Measurements from ENCODE around the gene ITPR1. TPM values are rescaled to one million over a fixed set of nuclear protein-coding genes. Genes with fewer than 3 reads are reported as not detected.

Gene ITPR1
- total and polyA plus RNA-seq, 2 of the 4 experiments (the other 2 are of a cell fraction) = 1.8 to 5.7 TPM

DNA sequence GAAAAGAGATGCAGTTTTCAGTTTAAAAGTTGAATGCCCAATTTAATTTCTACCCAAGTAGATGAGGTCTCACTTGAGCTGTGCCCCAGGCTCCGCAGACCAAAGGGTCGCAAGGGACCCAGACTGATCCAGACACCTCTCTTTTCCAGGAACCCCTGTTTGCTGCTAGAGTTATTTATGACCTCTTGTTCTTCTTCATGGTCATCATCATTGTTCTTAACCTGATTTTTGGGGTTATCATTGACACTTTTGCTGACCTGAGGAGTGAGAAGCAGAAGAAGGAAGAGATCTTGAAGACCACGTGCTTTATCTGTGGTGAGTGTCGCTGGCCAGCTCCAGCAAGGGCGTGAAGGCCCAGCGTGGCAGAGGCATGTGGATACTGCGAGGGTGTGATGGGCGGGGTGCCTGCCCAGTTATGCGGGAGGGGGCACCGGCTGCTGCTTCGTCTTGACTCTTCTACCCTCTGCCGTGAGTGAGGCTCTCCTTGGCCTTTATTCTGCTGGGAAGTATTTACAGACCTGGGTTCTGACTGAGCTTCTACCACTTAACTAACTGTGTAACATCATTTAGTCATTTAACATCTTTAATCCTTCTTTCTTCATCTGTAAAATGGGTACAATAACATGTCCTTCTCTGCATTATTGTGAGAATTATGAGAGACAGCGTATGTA lies 321.9 kb downstream of the ITPR1 start:
- no peak overlapping the region for H3K4ac ChIP-seq (ENCODE audit: low read depth, low read length)
- H3K9ac ChIP-seq (ENCODE audit: low read depth, low read length) = no peak overlapping the region
- ChIA-PET CTCF (interaction anchor here (0.7 kb wide), 1 partner anchor 11 kb away, joined by 3 read pairs; no protein-coding TSS in a partner anchor), POLR2A (ENCODE audit: unreplicated experiment) (no interaction called here)
- no peak for ATAC-seq (ENCODE audit: low read depth)
- H2BK120ac ChIP-seq (ENCODE audit: low read depth, low read length) = no peak overlapping the region
- H4K91ac ChIP-seq (ENCODE audit: insufficient read depth, low read depth, low read length) = no peak overlapping the region
- no peak overlapping the region for H3K56ac ChIP-seq (ENCODE audit: extremely low read depth, insufficient read depth, low read length)
- no peak overlapping the region for H3K4me3 ChIP-seq (ENCODE audit: insufficient read depth, low read depth, low read length)
- no peak overlapping the region for H2BK20ac ChIP-seq (ENCODE audit: low read depth, low read length)
- H3K27me3 ChIP-seq (ENCODE audit: control insufficient read depth, insufficient read depth, low read length) = peaks cover 2% of the 10 kb centered on the region
- no peak overlapping the region for H2AFZ ChIP-seq (replicated peaks; ENCODE audit: low read length, poor library complexity)
- H2AK9ac ChIP-seq (replicated peaks; ENCODE audit: low read depth, low read length, poor library complexity) = no peak overlapping the region
- TF ChIP-seq, protein P1, sequence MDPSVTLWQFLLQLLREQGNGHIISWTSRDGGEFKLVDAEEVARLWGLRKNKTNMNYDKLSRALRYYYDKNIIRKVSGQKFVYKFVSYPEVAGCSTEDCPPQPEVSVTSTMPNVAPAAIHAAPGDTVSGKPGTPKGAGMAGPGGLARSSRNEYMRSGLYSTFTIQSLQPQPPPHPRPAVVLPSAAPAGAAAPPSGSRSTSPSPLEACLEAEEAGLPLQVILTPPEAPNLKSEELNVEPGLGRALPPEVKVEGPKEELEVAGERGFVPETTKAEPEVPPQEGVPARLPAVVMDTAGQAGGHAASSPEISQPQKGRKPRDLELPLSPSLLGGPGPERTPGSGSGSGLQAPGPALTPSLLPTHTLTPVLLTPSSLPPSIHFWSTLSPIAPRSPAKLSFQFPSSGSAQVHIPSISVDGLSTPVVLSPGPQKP (IDR thresholded peaks at IDR 0.05; ENCODE audit: borderline replicate concordance, low read depth, low read length) = no peak
- TF ChIP-seq FOS (IDR thresholded peaks at IDR 0.05; ENCODE audit: low read depth, low read length) (no peak), RFX5 (IDR thresholded peaks at IDR 0.05; ENCODE audit: low read depth, low read length) (no peak), CEBPB (IDR thresholded peaks at IDR 0.05; ENCODE audit: low read depth, low read length) (no peak), BHLHE40 (IDR thresholded peaks at IDR 0.05; ENCODE audit: low read depth, low read length) (no peak), POLR2A (IDR thresholded peaks at IDR 0.05; ENCODE audit: low read depth, low read length) (no peak), NFE2L2 (IDR thresholded peaks at IDR 0.05; ENCODE audit: low read depth, low read length) (no peak), MAZ (IDR thresholded peaks at IDR 0.05; ENCODE audit: borderline replicate concordance, low read depth, low read length) (no peak), MAFK (IDR thresholded peaks at IDR 0.05; ENCODE audit: low read depth, low read length) (no peak)
- TF ChIP-seq, protein P2, sequence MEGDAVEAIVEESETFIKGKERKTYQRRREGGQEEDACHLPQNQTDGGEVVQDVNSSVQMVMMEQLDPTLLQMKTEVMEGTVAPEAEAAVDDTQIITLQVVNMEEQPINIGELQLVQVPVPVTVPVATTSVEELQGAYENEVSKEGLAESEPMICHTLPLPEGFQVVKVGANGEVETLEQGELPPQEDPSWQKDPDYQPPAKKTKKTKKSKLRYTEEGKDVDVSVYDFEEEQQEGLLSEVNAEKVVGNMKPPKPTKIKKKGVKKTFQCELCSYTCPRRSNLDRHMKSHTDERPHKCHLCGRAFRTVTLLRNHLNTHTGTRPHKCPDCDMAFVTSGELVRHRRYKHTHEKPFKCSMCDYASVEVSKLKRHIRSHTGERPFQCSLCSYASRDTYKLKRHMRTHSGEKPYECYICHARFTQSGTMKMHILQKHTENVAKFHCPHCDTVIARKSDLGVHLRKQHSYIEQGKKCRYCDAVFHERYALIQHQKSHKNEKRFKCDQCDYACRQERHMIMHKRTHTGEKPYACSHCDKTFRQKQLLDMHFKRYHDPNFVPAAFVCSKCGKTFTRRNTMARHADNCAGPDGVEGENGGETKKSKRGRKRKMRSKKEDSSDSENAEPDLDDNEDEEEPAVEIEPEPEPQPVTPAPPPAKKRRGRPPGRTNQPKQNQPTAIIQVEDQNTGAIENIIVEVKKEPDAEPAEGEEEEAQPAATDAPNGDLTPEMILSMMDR (conservative IDR thresholded peaks at IDR 0.05; ENCODE audit: low read depth, low read length) = no peak
- no peaks in the 10 kb centered on the region for H3K4me1 ChIP-seq (ENCODE audit: control insufficient read depth, insufficient read depth, low read length)
- no peak overlapping the region for H4K8ac ChIP-seq (ENCODE audit: low read depth in 2 of 2, low read length in 2 of 2)
- no peak overlapping the region for H2AK5ac ChIP-seq (ENCODE audit: low read depth, low read length)
- intact Hi-C loops (cut with micrococcal nuclease) = no loop called here
- in situ Hi-C loops (cut with MboI; ENCODE audit: low sequenced_read_pairs) = no loop called here
- H3K14ac ChIP-seq (replicated peaks; ENCODE audit: low read depth, low read length) = no peak overlapping the region
- H3K9me1 ChIP-seq (ENCODE audit: insufficient read depth, low read length) = no peaks in the 10 kb centered on the region
- dilution Hi-C loops (cut with HindIII; ENCODE audit: low sequenced_read_pairs, unreplicated experiment) = no loop called here
- H3K9me3 ChIP-seq (ENCODE audit: control insufficient read depth, insufficient read depth, low read length) = no peaks in the 10 kb centered on the region; the same call in none of the 2 replicates
- no peaks in the 10 kb centered on the region for H4K20me1 ChIP-seq (ENCODE audit: insufficient read depth, low read length)
- no peak overlapping the region for H2BK5ac ChIP-seq (ENCODE audit: low read depth, low read length, poor library complexity, severe bottlenecking)
- DNase-seq = no peak
- H3K18ac ChIP-seq (ENCODE audit: low read depth, low read length) = no peak overlapping the region
- H3K27ac ChIP-seq (ENCODE audit: insufficient read depth, low read length) = no peak overlapping the region
- no CpG with 5 or more reads among the region's 13 CpGs for WGBS, 2 experiments (ENCODE audit: extremely low coverage in 2 of 2, insufficient read length in 1 of 2)
- peaks cover 6% of the 10 kb centered on the region; the same call in 1 of the 2 replicates for H3K36me3 ChIP-seq (ENCODE audit: control insufficient read depth, insufficient read depth, low read length)
- no peak overlapping the region for H2BK15ac ChIP-seq (ENCODE audit: low read depth, low read length)
- no peak overlapping the region for H3K4me2 ChIP-seq (ENCODE audit: low read depth, low read length)
- H3K23ac ChIP-seq (ENCODE audit: low read depth, low read length) = no peak overlapping the region
- H4K5ac ChIP-seq (ENCODE audit: low read depth, low read length) = no peak overlapping the region
- H3K79me1 ChIP-seq (ENCODE audit: low read depth in 1 of 2, low read length in 2 of 2) = no peaks in the 10 kb centered on the region
- no TSS peak for BruUV-seq (replicated peaks)
